Islet of Langerhans (tissue), 1 donor: ENCODE results near the gene NFATC3.
"Not testable (repeated sequence)": the region's sequence is repeated elsewhere in the genome, so short reads cannot be mapped to it uniquely, and the experiment has no call there.

ENCODE experiments used
- FAIRE-seq: peaks from one replicate; lab custom pipeline; 2011; peaks lifted over from hg19 to GRCh38; lab: Jason Lieb, UNC

The NFATC3 gene

GRCh38 chr16:68090130-68090529 is 5.0 kb downstream of the NFATC3 start:
- FAIRE-seq: no peak

- peak; percentile 27 for FAIRE-seq
Measured at GRCh38 chr16:68090533-68090932, 5.4 kb downstream of the NFATC3 start.

- FAIRE-seq: no peak
Measured at GRCh38 chr16:68091380-68092261, 6.5 kb downstream of the NFATC3 start.

GRCh38 chr16:68092275-68092674 is 7.1 kb downstream of the NFATC3 start:
- not testable (repeated sequence) for FAIRE-seq

- no peak for FAIRE-seq
Measured at GRCh38 chr16:68093816-68094613, 8.8 kb downstream of the NFATC3 start.

GRCh38 chr16:68094614-68094934 is 9.4 kb downstream of the NFATC3 start:
- FAIRE-seq: no peak

- no peak for FAIRE-seq
Measured at GRCh38 chr16:68096491-68096890, 11.3 kb downstream of the NFATC3 start.

- FAIRE-seq: no peak
Measured at GRCh38 chr16:68097088-68097487, 11.9 kb downstream of the NFATC3 start.

GRCh38 chr16:68097895-68098294 is 12.7 kb downstream of the NFATC3 start:
- no peak for FAIRE-seq

- no peak for FAIRE-seq
Measured at GRCh38 chr16:68100488-68100887, 15.3 kb downstream of the NFATC3 start.

- no peak for FAIRE-seq
Measured at GRCh38 chr16:68105611-68106010, 20.4 kb downstream of the NFATC3 start.

- not testable (repeated sequence) for FAIRE-seq
Measured at GRCh38 chr16:68107230-68107928, 22.2 kb downstream of the NFATC3 start.

GRCh38 chr16:68109156-68109555 is 24.0 kb downstream of the NFATC3 start:
- not testable (repeated sequence) for FAIRE-seq

GRCh38 chr16:68110611-68111010 is 25.4 kb downstream of the NFATC3 start:
- FAIRE-seq: not testable (repeated sequence)

- no peak for FAIRE-seq
Measured at GRCh38 chr16:68111379-68111778, 26.2 kb downstream of the NFATC3 start.

- FAIRE-seq: no peak
Measured at GRCh38 chr16:68113059-68113761, 28.0 kb downstream of the NFATC3 start.

GRCh38 chr16:68113765-68114240 is 28.6 kb downstream of the NFATC3 start:
- no peak for FAIRE-seq

GRCh38 chr16:68114939-68115338 is 29.8 kb downstream of the NFATC3 start:
- not testable (repeated sequence) for FAIRE-seq

- no peak for FAIRE-seq
Measured at GRCh38 chr16:68115851-68116250, 30.7 kb downstream of the NFATC3 start.

GRCh38 chr16:68116256-68116867 is 31.2 kb downstream of the NFATC3 start:
- no peak for FAIRE-seq

GRCh38 chr16:68117884-68118283 is 32.7 kb downstream of the NFATC3 start:
- FAIRE-seq: no peak

- not testable (repeated sequence) for FAIRE-seq
Measured at GRCh38 chr16:68118954-68119353, 33.8 kb downstream of the NFATC3 start.
